Right atrium auricular region (tissue), 2 donors: Measurements from ENCODE around the gene CMTR1. TPM values are rescaled to one million over a fixed set of nuclear protein-coding genes. Genes with fewer than 3 reads are reported as not detected.

Experiments
- DNase-seq: peaks from one replicate; pipeline ENCODE4 v3.0.0-alpha.2; 2019; ENCODE audit warnings: low spot score
- H3K27ac ChIP-seq, 2 donors: fragments of 200-600 bp; sonication (generic); 1 replicate in 1 of 2; 2 replicates in 1 of 2; pipeline ENCODE4 v1.5.1; 2016 to 2019
- H3K27me3 ChIP-seq, 2 donors: fragments of 200-600 bp; sonication (generic); one replicate each; pipeline versions ENCODE4 v1.5.1 to v1.6.0; 2017 to 2019
- H3K36me3 ChIP-seq: fragments of 200-600 bp; sonication (generic); one replicate; pipeline ENCODE4 v1.5.1; 2016
- H3K4me1 ChIP-seq, 2 donors: fragments of 200-600 bp; sonication (generic); one replicate each; pipeline versions ENCODE4 v1.5.1 to v1.6.0; 2017 to 2019
- H3K4me3 ChIP-seq, 2 donors: fragments of 200-600 bp; sonication (generic); 1 replicate in 1 of 2; 2 replicates in 1 of 2; pipeline ENCODE4 v1.5.1; 2017 to 2019; ENCODE audit warnings: mild to moderate bottlenecking in 1 of 2, moderate library complexity in 1 of 2
- H3K9me3 ChIP-seq, 2 donors: fragments of 200-600 bp; sonication (generic); one replicate each; pipeline ENCODE4 v1.5.1; 2019
- CTCF ChIP-seq, 2 donors: fragments of 200-600 bp; sonication (generic); IDR thresholded peaks; one replicate each; pipeline ENCODE4 v1.5.1; 2019; ENCODE audit warnings: antibody characterized with exemption in 2 of 2
- total RNA-seq, 2 donors: library from RNA; depleted of rRNA; stranded (reverse); fragments of >200 nt; gene quantifications; one replicate each; pipeline ENCODE4 v1.1.0, GENCODE V29; 2016

CMTR1 gene
- total RNA-seq, 2 donors from 2014 or later, result 20.4 to 21.1 TPM

- no peaks in the 10 kb centered on the region for H3K27me3 ChIP-seq
- DNase-seq, result no peak
- H3K4me1 ChIP-seq, result no peaks in the 10 kb centered on the region
- no peak overlapping the region for H3K4me3 ChIP-seq
- H3K27ac ChIP-seq, result no peak overlapping the region
- no peaks in the 10 kb centered on the region for H3K9me3 ChIP-seq
- no peak for TF ChIP-seq CTCF (IDR thresholded peaks at IDR 0.05)
- no peaks in the 10 kb centered on the region for H3K36me3 ChIP-seq
These were observed 91.9 kb downstream of the CMTR1 start for GRCh38 chr6:37524970-37525318.

DNA sequence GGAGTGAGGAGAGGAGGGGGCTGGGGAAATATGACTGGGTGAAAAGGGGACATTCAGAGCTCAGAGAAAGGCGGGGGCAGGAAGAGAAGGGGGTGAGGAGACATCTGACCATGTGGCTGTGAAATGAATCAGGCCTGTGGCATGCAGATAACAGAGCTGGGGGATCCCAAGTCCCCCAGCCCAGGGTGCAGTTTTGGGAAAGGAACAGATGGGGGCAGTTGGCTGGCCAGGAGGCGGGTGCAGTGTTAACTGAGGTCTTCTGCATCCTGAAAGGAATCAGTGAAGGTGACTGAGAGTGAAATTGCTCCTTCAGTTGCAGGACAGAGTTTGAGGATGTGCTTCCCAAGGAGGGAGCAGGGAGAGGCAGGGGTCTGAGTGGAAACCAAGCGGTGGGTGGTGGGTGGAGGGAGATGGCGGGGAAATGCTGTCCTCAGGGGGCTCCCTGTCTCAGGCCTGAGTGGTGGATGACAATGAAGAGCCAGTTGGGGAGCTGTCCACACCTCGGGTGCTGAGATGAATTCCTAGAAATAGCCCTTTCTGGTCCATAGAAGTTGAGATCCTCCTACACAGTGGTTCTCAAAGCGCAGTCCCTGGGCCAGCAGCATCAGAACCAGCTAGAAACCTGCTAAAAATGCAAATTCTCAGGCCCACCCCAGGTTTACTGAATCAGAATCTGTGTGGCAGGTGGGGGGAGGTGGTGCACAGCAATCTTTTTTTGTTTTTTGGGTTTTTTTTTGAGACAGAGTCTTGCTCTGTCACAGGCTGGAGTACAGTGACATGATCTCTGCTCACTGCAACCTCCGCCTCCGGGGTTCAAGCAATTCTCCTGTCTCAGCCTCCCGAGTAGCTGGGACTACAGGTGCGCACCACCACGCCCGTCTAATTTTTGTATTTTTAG is 92.7 kb downstream of the CMTR1 start:
- no peaks in the 10 kb centered on the region for H3K36me3 ChIP-seq
- H3K4me1 ChIP-seq, result no peaks in the 10 kb centered on the region
- no peaks in the 10 kb centered on the region for H3K27me3 ChIP-seq
- no peak for DNase-seq
- TF ChIP-seq CTCF (IDR thresholded peaks at IDR 0.05), result no peak
- H3K27ac ChIP-seq, result no peak overlapping the region
- no peak overlapping the region for H3K4me3 ChIP-seq
- no peaks in the 10 kb centered on the region for H3K9me3 ChIP-seq

- no peak for TF ChIP-seq CTCF (IDR thresholded peaks at IDR 0.05)
- no peak for DNase-seq
- H3K36me3 ChIP-seq, result no peaks in the 10 kb centered on the region
- H3K9me3 ChIP-seq, result no peaks in the 10 kb centered on the region
- no peaks in the 10 kb centered on the region for H3K4me1 ChIP-seq
- H3K4me3 ChIP-seq, result no peak overlapping the region
- no peak overlapping the region for H3K27ac ChIP-seq
- H3K27me3 ChIP-seq, result no peaks in the 10 kb centered on the region
These were observed 95.5 kb downstream of the CMTR1 start for GRCh38 chr6:37528541-37528940.

- Histone ChIP-seq H3K4me3 (no peak overlapping the region), H3K9me3 (no peaks in the 10 kb centered on the region), H3K27ac (no peak overlapping the region), H3K4me1 (peaks cover 0 to 2% of the 10 kb centered on the region in 2 donors), H3K27me3 (no peaks in the 10 kb centered on the region), H3K36me3 (no peaks in the 10 kb centered on the region)
- no peak for TF ChIP-seq CTCF (IDR thresholded peaks at IDR 0.05)
- no peak for DNase-seq
These were observed 97.3 kb downstream of the CMTR1 start for GRCh38 chr6:37530297-37530696.

DNA sequence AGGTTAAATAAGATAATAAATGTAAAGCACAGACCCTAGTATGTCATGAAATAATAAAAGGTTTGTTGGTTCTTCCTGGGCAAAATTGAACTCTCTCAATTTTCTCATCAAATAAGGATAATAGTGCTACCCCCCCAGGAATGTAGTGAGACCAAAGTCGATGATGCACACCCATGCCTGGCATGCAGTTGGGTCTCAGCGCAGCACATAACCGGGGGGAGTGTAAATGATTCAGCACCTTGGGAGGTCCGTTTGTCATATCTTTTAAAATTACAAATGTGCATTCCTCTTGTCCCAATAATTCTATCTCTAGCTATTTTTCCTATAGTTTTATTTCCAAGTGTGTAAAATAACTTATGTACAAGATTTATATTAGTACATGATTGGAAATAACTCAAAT is 98.0 kb downstream of the CMTR1 start:
- H3K4me3 ChIP-seq, result no peak overlapping the region
- H3K27ac ChIP-seq, result no peak overlapping the region
- H3K4me1 ChIP-seq, result peaks cover 0 to 10% of the 10 kb centered on the region in 2 donors
- H3K9me3 ChIP-seq, result no peaks in the 10 kb centered on the region
- H3K36me3 ChIP-seq, result no peaks in the 10 kb centered on the region
- peaks cover 0 to 7% of the 10 kb centered on the region in 2 donors for H3K27me3 ChIP-seq
- no peak for DNase-seq
- TF ChIP-seq CTCF (IDR thresholded peaks at IDR 0.05), result no peak

Other genes with a start within 250 kb of the CMTR1 start
- 1 to 10 TPM; 7.5 to 9.8 TPM for gene TBC1D22B, start 175.4 kb upstream of the CMTR1 start, total RNA-seq
- 1 to 10 TPM; 1.3 to 1.4 TPM for gene TMEM217, start 175.1 kb upstream of the CMTR1 start, total RNA-seq
- 10 to 100 TPM; 17.0 to 17.3 TPM for gene RNF8, start 79.2 kb upstream of the CMTR1 start, total RNA-seq
- 10 to 100 TPM; 26.1 to 39.6 TPM for gene CCDC167, start 66.7 kb downstream of the CMTR1 start, total RNA-seq